Stimulated activated CD4-positive, alpha-beta T cell treated with anti-CD3 and anti-CD28 coated beads, Interleukin-15, amount 100 ng/mL, for 1 hour (primary cell): Measurements from ENCODE around the gene PPM1D.
"Not testable (repeated sequence)": the region's sequence is repeated elsewhere in the genome, so short reads cannot be mapped to it uniquely, and the experiment has no call there.

Source experiments
- DNase-seq, 2 donors: peaks; one replicate each; pipeline ENCODE4 v3.0.0-alpha.2; 2020; ENCODE audit warnings: low read depth in 1 of 2, low spot score in 1 of 2

The PPM1D gene

GRCh38 chr17:60664022-60664421 is 64.0 kb downstream of the PPM1D start:
- DNase-seq: no peak

GRCh38 chr17:60665602-60666001 is 65.6 kb downstream of the PPM1D start:
- DNase-seq: no peak

GRCh38 chr17:60668741-60669140 is 68.7 kb downstream of the PPM1D start:
- not testable (repeated sequence) for DNase-seq

- no peak for DNase-seq
Observed at GRCh38 chr17:60671482-60671881, 71.5 kb downstream of the PPM1D start.

- not testable (repeated sequence) for DNase-seq
Observed at GRCh38 chr17:60674637-60675036, 74.6 kb downstream of the PPM1D start.

- DNase-seq: no peak
Observed at GRCh38 chr17:60675997-60676396, 76.0 kb downstream of the PPM1D start.

- no peak for DNase-seq
Observed at GRCh38 chr17:60676758-60677307, 76.8 kb downstream of the PPM1D start.

- DNase-seq: peak; percentile 84 to 91
Observed at GRCh38 chr17:60677308-60678117, 77.5 kb downstream of the PPM1D start, which contains the start of gene BCAS3. Gene BCAS3, plus strand, starts transcription at chr17:60677851.

- no peak for DNase-seq
Observed at GRCh38 chr17:60678118-60678444, 78.1 kb downstream of the PPM1D start.

- no peak for DNase-seq
Observed at GRCh38 chr17:60679287-60679686, 79.3 kb downstream of the PPM1D start.

- no peak for DNase-seq
Observed at GRCh38 chr17:60680754-60681153, 80.8 kb downstream of the PPM1D start.

- DNase-seq: no peak
Observed at GRCh38 chr17:60685437-60685836, 85.4 kb downstream of the PPM1D start.

- DNase-seq: no peak
Observed at GRCh38 chr17:60695960-60696359, 96.0 kb downstream of the PPM1D start.

GRCh38 chr17:60699090-60699489 is 99.1 kb downstream of the PPM1D start:
- no peak for DNase-seq

GRCh38 chr17:60704170-60704569 is 104.2 kb downstream of the PPM1D start:
- DNase-seq: no peak

- no peak for DNase-seq
Observed at GRCh38 chr17:60712675-60713074, 112.7 kb downstream of the PPM1D start.

- no peak for DNase-seq
Observed at GRCh38 chr17:60713608-60714007, 113.6 kb downstream of the PPM1D start.
